AG04449 (cell line): ENCODE results near the gene ALKBH7.

ENCODE experiments used
- CTCF ChIA-PET: fragments of 350-600 bp; formaldehyde crosslinking; extraction: SDS; loops from one replicate; lab custom pipeline; 2021; ENCODE audit warnings: antibody characterized with exemption; lab: Yijun Ruan, JAX
- POLR2A ChIA-PET: fragments of 400-600, 350-600 bp; formaldehyde crosslinking; extraction: SDS; loops from one replicate; lab custom pipeline; 2020; ENCODE audit warnings: antibody characterized with exemption, inconsistent platforms; lab: Yijun Ruan, JAX
- DNase-seq: peaks from one replicate; pipeline ENCODE4 v3.0.0-alpha.2; 2010; ENCODE audit warnings: low read depth, low spot score
- H3K4me3 ChIP-seq: 2 replicates; pipeline ENCODE4 v1.5.1; 2011; ENCODE audit warnings: low read depth, mild to moderate bottlenecking, control low read depth, low read length
- TF ChIP-seq, protein P1 (sequence below): IDR thresholded peaks from one replicate; pipeline ENCODE4 v1.5.1; 2011; ENCODE audit warnings: mild to moderate bottlenecking, moderate library complexity, low read length, control low read depth, inconsistent platforms; ENCODE audit not compliant: insufficient read depth; ENCODE audit errors: missing control alignments

ALKBH7 gene

DNA sequence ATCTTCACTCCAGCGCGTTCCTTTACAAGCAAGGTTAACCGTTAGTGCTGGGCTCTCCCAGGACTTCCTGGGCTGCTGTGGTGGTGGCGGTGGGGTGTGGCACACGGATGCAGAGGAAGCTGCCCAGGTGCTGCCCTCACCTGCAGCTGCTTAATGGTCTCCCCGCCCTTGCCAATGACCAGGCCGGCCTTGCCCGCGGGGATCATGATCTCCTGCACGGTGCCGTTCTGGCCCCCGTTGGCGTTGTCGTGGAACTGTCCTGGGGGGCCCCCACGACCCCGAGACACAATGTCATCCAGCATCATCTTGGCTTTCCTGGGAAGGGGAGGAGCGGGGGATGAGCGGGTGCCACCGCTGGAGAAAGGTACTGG, 46.0 kb downstream of the ALKBH7 start:
- TF ChIP-seq, protein P1, sequence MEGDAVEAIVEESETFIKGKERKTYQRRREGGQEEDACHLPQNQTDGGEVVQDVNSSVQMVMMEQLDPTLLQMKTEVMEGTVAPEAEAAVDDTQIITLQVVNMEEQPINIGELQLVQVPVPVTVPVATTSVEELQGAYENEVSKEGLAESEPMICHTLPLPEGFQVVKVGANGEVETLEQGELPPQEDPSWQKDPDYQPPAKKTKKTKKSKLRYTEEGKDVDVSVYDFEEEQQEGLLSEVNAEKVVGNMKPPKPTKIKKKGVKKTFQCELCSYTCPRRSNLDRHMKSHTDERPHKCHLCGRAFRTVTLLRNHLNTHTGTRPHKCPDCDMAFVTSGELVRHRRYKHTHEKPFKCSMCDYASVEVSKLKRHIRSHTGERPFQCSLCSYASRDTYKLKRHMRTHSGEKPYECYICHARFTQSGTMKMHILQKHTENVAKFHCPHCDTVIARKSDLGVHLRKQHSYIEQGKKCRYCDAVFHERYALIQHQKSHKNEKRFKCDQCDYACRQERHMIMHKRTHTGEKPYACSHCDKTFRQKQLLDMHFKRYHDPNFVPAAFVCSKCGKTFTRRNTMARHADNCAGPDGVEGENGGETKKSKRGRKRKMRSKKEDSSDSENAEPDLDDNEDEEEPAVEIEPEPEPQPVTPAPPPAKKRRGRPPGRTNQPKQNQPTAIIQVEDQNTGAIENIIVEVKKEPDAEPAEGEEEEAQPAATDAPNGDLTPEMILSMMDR, result no peak
- ChIA-PET POLR2A (no interaction called here), CTCF (no interaction called here)
- DNase-seq, result no peak
- no peak overlapping the region for H3K4me3 ChIP-seq

DNA sequence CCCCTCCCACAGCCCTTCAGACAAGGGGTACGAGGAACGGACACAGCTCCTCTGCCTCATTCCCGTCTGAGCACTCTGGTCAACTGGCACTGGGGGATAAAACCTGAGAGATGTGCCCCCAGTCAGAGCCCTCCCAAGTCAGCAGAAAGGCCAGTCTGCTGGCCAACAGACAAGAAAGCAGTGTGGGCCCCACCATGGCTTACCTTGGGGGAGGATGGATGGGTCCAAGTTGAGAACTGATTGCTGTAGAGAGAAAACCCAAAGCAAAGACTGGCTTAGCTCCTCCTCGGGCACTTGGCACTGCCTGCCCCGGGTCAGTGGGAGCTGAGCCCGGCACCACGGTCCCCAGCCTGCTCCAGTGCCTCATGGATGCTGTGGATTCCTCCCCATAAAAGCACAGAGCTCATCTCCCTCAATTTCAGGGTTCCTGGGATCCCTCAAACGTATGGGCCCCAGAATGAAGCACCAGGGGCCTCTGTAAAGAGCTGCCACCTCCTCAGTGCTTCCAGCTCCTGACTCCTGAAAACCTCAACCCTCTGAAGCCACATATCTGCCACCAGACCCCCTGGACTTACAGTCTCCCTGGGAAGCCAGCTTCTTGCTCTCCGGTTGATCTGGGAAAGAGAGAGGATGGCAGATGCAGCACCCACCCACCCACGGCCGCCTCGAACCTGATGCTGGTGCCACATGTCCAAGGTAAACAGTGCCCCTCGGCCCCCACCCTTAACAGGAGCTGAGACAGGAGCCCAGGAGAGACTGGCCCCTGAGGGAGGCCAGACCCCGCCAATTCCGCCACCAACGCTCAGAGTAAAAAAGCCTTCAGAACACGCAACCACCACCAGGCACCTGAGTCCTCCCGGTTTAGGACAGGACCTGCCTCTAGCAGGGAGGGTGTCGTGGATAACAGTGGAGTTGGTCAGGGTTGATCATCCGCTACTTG, 48.8 kb downstream of the ALKBH7 start:
- H3K4me3 ChIP-seq, result no peak overlapping the region
- DNase-seq, result no peak
- TF ChIP-seq, protein P1, result no peak
- ChIA-PET CTCF (interaction anchor here (0.8 to 1.3 kb wide), 6 partner anchors 10 to 453 kb away, joined by 3 to 5 read pairs (median 3); no protein-coding TSS in a partner anchor), POLR2A (no interaction called here)

DNA sequence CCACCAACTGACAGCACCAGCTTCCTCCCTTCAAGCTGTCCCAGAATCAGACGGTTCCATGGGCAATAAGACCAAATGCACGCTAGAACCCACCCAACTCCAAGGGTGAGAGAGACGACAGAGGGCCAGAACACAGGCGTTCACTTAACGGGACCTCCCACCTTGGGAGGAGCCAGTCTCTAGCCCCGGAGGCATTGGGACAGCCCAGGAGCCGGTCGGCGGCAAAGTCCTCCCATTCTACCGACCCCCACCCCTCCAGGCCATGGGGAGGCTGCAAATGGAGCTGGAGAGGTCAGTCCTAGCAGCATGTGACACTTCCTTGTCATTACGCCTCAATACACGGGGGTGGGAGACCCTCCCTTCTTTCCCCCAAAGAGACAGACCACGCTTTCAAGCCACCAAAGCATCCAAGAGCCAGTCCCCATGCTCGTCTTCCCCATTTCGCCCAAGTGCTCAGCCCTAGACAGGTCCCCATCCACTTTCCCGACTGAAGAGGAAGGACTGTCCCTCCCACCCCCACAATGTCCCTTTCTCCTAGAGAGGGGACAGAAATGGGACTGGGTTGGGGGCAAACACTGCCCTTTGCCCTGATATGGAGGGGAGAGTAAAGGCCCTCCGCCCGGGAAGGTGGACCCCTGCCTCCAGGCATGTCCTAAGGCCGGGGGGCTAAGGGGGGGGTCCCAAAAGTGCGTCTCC, 51.1 kb downstream of the ALKBH7 start:
- CTCF ChIA-PET, result no interaction called here
- POLR2A ChIA-PET, result no interaction called here
- H3K4me3 ChIP-seq, result peak overlapping the region; percentile 90
- TF ChIP-seq, protein P1, result no peak
- DNase-seq, result peak; percentile 4

DNA sequence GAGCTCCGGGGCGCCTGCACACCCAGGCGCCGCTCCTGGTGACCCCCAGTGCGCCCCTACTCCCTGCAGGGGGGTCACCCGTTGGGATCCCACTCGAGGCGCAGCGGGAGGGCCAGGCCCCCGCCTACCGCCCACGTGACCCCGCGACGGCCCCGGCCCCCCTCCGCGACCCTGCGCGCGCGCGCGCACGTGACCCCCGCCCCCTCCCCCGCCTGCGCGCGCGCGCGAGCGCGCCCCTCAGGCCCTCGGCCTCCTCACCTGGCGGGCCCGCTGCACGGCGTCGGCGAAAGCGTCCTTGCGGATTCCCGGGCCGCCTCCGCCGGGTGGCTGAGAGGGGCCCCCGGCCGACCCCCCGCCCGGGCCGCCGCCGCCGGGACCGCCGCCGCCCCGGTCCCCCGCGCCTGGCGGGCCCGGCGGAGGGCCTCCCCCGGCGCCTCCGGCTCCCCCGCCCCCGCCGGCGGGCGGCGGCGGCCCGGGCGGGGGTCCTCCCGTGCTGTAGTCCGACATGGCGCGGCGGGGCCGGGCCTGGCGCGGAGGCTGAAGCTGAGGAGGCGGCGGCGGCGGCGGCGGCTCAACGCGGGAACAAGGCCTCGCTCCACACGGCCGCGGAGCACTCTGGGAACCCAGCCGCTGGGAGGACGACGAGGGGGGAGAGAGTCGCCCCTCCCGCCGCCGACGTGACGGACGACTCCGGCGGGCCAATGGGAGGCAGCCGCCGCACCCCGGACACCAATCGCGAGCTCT, 51.8 kb downstream of the ALKBH7 start, which contains the start of gene KHSRP:
TSS of gene KHSRP (minus strand) at position 617 of the 744 bp plus-strand sequence. CDS start at position 507, 110 bp downstream.
- ChIA-PET CTCF (no interaction called here), POLR2A (interaction anchor here (0.5 to 1.1 kb wide), 5 partner anchors 52 to 444 kb away, joined by 3 to 6 read pairs (median 3); partner anchors contain the start of genes GPR108 and TNFSF9)
- H3K4me3 ChIP-seq, result peak within 1 kb of the TSS; percentile 90
- TF ChIP-seq, protein P1, result no peak
- no peak for DNase-seq
